Fibroblast of villous mesenchyme (primary cell): ENCODE data around the gene CLTC. TPM values are rescaled to one million over a fixed set of nuclear protein-coding genes. Genes with fewer than 3 reads are reported as not detected.
"Not testable (repeated sequence)": the region's sequence is repeated elsewhere in the genome, so short reads cannot be mapped to it uniquely, and the experiment has no call there.

Experiments used
- DNase-seq: peaks from one replicate; pipeline ENCODE4 v3.0.0-alpha.2; 2010; ENCODE audit warnings: low read depth
- H3K4me3 ChIP-seq: 2 replicates; pipeline ENCODE4 v1.5.1; 2011; ENCODE audit warnings: low read depth, mild to moderate bottlenecking, low read length
- total RNA-seq: library from RNA; depleted of rRNA; stranded (reverse); fragments of >200 nt; gene quantifications from 2 replicates; pipeline ENCODE4 v1.2.3, GENCODE V29; 2012
- TF ChIP-seq, protein P1 (sequence below): IDR thresholded peaks from 2 replicates; pipeline ENCODE4 v1.5.1; 2012; ENCODE audit warnings: low read depth, mild to moderate bottlenecking, low read length; ENCODE audit not compliant: insufficient read depth

The CLTC gene
- total RNA-seq, 1 donor = 613 TPM

GRCh38 chr17:59652119-59652518, 32.4 kb downstream of the CLTC start:
- peak; percentile 59 for DNase-seq
- TF ChIP-seq, protein P1, sequence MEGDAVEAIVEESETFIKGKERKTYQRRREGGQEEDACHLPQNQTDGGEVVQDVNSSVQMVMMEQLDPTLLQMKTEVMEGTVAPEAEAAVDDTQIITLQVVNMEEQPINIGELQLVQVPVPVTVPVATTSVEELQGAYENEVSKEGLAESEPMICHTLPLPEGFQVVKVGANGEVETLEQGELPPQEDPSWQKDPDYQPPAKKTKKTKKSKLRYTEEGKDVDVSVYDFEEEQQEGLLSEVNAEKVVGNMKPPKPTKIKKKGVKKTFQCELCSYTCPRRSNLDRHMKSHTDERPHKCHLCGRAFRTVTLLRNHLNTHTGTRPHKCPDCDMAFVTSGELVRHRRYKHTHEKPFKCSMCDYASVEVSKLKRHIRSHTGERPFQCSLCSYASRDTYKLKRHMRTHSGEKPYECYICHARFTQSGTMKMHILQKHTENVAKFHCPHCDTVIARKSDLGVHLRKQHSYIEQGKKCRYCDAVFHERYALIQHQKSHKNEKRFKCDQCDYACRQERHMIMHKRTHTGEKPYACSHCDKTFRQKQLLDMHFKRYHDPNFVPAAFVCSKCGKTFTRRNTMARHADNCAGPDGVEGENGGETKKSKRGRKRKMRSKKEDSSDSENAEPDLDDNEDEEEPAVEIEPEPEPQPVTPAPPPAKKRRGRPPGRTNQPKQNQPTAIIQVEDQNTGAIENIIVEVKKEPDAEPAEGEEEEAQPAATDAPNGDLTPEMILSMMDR = no peak
- H3K4me3 ChIP-seq = no peak overlapping the region

DNA sequence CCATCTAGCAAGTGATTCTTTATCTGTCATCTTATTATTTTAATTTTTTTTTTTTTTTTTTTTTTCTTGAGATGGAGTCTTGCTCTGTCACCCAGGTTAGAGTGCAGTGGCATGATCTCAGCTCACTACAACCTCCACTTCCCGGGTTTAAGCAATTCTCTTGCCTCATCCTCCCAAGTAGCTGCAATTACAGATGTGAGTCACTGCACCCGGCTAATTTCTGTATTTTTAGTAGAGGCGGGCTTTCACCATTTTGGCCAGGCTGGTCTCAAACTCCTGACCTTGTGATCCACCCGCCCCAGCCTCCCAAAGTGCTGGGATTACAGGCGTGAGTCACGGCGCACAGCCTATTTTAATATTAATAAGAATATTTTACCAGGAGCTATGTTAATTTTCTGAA, 36.9 kb downstream of the CLTC start:
- not testable (repeated sequence) for H3K4me3 ChIP-seq
- DNase-seq = peak; percentile 76

DNA sequence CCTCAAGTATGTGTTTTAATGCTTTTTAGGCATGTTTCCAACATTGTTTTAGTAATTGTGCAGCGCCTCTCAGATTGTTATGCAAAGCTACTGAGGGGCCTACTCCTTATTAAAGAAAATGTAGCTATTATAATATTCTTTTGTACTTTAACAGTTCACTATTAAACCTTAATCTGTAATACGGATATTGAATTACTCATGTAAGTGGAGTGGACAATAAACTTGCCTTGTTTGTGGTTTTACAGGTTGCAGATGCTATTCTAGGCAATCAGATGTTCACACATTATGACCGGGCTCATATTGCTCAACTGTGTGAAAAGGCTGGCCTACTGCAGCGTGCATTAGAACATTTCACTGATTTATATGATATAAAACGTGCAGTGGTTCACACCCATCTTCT, 46.5 kb downstream of the CLTC start:
- DNase-seq = peak; percentile 73
- TF ChIP-seq, protein P1 = no peak
- H3K4me3 ChIP-seq = no peak overlapping the region

DNA sequence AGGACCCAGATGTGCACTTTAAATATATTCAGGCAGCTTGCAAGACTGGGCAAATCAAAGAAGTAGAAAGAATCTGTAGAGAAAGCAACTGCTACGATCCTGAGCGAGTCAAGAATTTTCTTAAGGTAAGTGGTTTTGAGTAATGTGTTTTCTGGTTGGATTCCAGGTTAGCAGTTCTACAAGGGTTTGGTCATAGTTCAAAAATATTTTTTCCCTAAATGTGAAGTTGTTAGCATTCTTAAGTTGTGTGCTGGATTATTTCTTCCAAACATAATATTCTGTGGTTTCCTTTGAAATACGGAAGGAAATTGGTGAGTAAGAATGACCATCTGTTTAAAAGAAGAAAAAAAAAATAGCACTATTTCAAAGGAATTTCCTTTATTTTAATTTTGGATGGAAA, 49.1 kb downstream of the CLTC start:
- no peak overlapping the region for H3K4me3 ChIP-seq
- TF ChIP-seq, protein P1 = no peak

DNA sequence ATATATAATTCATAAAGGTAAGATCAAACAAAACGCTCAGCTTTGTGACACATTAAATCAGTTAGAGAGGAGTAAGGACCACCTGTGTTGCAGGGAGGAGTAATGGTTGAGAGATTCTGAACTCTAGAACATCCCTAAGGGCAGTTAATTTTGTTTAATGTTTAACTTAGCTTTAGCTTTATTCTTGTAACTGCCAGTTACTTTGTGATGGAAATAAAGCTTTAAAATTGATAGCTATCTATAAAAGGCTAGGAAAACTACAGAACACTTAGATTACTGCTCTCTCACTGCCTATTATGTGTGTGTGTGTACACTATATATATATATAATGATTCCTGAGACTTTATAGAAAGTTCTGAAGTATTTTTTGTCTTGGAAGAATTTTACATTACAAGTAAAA, 49.7 kb downstream of the CLTC start:
- DNase-seq = no peak
- H3K4me3 ChIP-seq = no peak overlapping the region
- TF ChIP-seq, protein P1 = no peak

More for the DNA sequence above, 49.1 kb downstream of the CLTC start:
- DNase-seq = peak; percentile 88

DNA sequence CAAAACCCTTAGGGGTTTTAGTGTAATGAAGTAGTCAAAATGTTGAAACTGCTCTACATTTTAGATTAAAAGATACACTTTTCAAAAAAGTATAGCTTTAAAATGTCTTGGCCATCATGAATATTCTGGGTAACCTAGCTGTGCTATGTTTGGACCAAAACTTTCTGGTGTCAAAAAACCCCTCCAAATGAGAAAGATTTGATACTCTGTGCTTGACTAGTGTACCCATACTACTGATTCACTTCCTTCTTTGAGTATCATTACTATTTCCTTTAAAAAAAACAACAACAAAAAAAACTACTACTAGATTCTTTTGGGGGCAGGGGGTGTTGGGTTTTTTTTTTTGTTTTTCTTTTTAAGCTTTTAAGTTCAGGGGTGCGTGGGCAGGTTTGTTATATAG, 50.2 kb downstream of the CLTC start:
- TF ChIP-seq, protein P1 = no peak
- no peak overlapping the region for H3K4me3 ChIP-seq
- DNase-seq = no peak

GRCh38 chr17:59671386-59671785, 51.7 kb downstream of the CLTC start:
- no peak overlapping the region for H3K4me3 ChIP-seq
- no peak for DNase-seq
- TF ChIP-seq, protein P1 = no peak

- H3K4me3 ChIP-seq = no peak overlapping the region
- TF ChIP-seq, protein P1 = no peak
- no peak for DNase-seq
Observed at GRCh38 chr17:59675231-59675630, 55.5 kb downstream of the CLTC start.
